ENCODE data around the gene MAPK10.

MAPK10 gene

GRCh38 chr4:85964298-85964697 is 395.6 kb downstream of the MAPK10 start:
- no peak for ATAC-seq

GRCh38 chr4:85963231-85963630 is 396.6 kb downstream of the MAPK10 start:
- ATAC-seq = no peak

DNA sequence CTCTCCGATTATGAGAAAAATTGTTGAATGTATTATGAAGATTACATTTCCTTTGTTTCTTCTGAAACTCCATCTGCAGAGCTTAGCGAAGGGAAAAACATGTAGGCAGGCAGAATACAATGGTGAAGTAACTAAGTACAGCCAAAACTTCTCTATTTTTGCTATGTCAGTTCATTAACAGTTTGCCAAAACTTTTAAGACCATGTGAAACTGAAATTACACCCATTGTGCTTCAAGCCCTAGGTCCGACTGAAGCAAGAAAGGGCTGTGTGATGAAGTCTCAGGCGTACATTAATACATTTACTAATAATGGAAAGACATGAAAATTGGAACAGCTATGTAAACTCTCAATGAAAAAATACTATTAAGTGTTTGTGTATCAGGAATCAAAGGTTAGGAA is 398.0 kb downstream of the MAPK10 start:
- no peak for ATAC-seq

- no peak for ATAC-seq
Observed at GRCh38 chr4:85956293-85956945, 403.4 kb downstream of the MAPK10 start.

- ATAC-seq = no peak
Observed at GRCh38 chr4:85955620-85956292, 404.1 kb downstream of the MAPK10 start.

- no peak for ATAC-seq
Observed at GRCh38 chr4:85953651-85954018, 406.2 kb downstream of the MAPK10 start.

- no peak for ATAC-seq
Observed at GRCh38 chr4:85952972-85953650, 406.7 kb downstream of the MAPK10 start.

- ATAC-seq = no peak
Observed at GRCh38 chr4:85952528-85952927, 407.3 kb downstream of the MAPK10 start.

GRCh38 chr4:85951099-85951498 is 408.8 kb downstream of the MAPK10 start:
- ATAC-seq = no peak

DNA sequence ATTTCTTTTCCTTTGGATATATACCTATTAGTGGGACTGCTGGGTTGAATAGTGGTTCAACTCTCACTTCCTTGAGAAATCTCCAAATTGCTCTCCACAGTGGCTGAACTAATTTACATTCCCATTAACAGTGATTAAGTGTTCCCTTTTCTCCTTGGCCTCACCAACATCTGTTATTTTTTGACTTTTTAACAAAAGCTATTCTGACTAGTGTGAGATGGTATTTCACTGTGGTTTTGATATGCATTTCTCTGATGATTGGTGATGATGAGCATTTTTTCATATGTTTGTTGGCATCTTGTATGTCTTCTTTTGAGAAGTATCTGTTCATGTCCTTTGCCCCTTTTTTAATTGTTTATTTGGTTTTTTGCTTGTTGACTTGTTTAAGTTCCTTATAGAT is 413.0 kb downstream of the MAPK10 start:
- no peak for ATAC-seq

- ATAC-seq = no peak
Observed at GRCh38 chr4:85942107-85942506, 417.7 kb downstream of the MAPK10 start.

- ATAC-seq = no peak
Observed at GRCh38 chr4:85940151-85940550, 419.7 kb downstream of the MAPK10 start.

Measured in activated CD4-positive, CD25-positive, alpha-beta regulatory T cell treated with anti-CD3 and anti-CD28 coated beads, Interleukin-2, amount 50 U/mL, for 24 hours (primary cell).